IPS-NIHi7 (cell line): ENCODE data around the gene CCDC126.
A peak's percentile ranks its signal among the peaks of the same experiment; 100 is the strongest.
"Not testable (repeated sequence)": the region's sequence is repeated elsewhere in the genome, so short reads cannot be mapped to it uniquely, and the experiment has no call there.

Experiments used
- DNase-seq: peaks from one replicate; pipeline ENCODE4 v3.0.0; 2012; ENCODE audit warnings: mixed read lengths; ENCODE audit errors: extremely low spot score

CCDC126 gene

GRCh38 chr7:23628370-23628769, 31.2 kb downstream of the CCDC126 start:
- no peak for DNase-seq

GRCh38 chr7:23633417-23633816, 36.2 kb downstream of the CCDC126 start:
- DNase-seq = no peak

DNA sequence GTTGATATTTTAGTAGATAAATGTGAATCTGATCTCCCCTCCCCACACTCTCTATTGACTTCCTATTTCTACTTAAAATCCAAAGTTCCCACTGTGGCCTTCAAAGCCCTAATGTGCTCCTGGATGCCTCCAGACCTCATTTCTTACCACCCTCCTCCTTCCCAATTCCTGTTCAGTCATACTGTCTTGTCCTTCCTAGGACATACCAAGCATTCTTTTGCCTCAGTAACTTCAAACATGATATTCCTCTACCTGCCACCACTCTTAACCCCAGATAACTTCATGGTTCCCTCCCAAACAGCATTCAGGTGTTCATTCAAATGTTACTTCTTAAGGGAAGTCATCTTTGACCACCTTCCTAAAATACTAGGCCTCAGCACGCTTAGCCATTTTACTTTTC, 48.6 kb downstream of the CCDC126 start:
- DNase-seq = no peak

- DNase-seq = no peak
These were observed 56.8 kb downstream of the CCDC126 start for GRCh38 chr7:23653942-23654341.

DNA sequence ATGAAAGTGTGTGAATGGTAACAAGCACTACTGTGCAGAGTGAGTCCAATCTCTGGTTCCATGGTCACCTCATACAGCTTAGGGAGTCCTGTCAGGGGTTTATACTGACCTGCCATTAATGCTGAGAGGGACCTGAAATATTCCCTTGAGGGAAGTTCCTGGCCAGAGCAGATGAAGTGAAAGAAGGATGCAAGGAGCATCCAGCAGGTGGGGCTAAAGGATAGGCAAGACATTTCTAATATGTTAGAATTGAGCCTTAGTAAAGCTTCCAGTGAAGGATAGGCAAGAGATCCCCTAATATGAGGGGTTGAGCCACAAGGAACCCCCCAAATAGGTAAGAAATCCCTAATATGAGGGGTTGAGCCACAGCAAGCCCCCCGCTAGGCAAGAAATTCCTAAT, 57.3 kb downstream of the CCDC126 start:
- DNase-seq = peak; percentile 57

GRCh38 chr7:23655433-23655832, 58.3 kb downstream of the CCDC126 start:
- DNase-seq = no peak

DNA sequence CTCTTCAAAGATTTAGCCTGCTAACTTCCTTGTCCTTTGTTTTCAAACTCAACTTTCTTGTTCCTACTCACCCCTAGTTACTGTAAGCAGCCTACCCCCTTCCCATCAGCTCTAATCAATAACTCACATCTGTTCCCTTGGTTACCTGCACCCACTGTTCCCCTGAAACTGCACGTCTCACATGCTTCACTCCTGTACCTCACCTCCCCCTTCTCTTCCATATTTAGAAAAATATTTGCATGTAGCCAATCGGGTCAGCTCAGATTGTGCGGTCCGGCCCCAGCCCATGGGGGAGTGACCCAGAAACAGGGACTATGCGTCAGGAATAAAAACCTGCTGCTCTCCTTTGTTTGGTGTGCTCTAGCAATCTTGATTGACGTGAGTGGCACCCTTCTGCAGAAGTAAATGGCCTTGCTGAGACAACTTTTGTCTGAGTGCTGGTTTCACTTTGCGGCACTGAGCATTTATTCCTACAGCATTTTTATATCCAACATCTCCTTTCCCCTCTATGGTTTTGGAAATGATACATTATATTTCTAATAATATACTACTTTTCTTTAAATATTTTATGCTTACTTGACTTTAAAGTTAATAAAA, 61.7 kb downstream of the CCDC126 start:
- no peak for DNase-seq

DNA sequence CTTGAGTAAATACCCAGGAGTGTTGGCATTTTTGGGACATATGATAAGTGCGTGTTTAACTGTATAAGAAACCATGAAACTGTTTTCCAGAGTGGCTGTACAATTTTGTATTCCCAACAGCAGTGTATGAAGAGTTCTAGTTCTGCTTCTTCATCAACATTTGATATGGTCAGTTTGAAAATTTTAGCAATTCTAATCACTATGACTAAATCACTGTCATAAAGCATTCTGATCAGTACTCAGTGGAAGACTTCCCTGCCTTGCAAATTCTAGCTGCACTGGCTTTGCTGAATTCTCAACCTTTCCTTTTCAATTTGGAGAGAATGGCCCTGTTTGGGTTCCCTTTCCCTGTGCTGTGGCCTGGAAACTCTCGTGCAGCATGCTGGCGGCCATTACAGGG, 64.2 kb downstream of the CCDC126 start:
- no peak for DNase-seq

GRCh38 chr7:23662124-23662983, 65.2 kb downstream of the CCDC126 start:
- DNase-seq = peak; percentile 48

DNA sequence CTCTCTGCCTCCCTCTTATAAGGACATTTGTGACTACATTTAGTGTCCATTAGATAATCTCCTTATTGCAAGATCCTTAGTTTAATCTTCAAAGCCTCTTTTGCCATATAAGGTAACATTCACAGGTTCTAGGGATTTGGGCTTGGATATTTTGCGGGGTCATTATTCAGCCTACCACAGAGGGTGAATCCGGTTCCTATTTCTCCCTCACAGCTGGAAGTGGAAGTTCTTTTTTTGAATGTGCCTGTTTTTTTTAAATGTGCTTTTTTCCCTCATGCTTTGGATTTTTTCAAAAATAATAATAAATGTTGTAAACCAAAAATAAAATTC, 65.8 kb downstream of the CCDC126 start:
- no peak for DNase-seq

DNA sequence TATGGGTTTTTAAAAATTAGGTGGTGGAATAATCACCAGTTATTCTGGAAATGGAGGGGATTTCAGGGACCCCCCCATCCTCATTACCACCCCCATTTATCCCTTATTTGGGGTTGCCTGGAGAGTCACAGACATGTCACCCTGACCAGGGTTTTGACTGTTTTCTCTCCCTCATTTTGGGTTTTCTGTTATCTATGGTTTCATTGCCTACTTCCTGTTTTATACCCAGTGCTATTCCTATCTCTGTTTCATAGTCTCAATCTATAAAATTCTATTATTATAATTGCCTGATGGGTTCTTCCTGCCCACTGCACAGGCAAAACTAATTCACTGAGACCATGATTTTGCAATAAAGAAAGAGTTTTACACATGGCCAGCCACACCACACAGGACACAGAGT, 66.9 kb downstream of the CCDC126 start:
- DNase-seq = no peak

- no peak for DNase-seq
These were observed 74.9 kb downstream of the CCDC126 start for GRCh38 chr7:23672033-23672432.

DNA sequence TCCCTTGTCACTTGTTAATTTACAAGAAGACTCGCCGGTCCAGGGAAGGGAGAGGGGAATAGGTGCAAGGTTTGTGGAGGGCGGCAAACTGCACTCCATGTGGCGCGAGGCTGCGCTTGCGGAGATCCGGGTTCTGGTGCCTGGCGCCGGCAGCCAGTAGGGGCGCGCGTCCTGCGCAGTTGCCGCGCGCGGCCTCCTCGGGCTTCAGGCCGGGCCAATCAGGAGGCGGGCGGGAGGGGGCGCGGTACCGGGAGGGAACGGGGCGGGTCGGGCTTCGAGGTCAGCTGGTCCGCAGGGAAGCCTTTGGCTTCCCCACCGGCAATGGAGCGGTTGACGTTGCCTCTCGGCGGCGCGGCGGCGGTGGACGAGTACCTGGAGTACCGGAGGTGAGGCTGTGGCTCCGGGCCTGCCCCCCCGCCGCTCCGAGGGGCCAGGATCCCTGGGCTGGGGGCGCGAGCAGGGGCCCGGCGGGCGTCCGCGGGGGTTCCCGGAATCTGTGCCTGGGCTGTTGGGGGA, 82.8 kb downstream of the CCDC126 start, which contains the start of gene FAM221A:
FAM221A (plus strand) TSS at position 302 of the 516 bp plus-strand sequence; CDS start at position 322, 20 bp downstream.
- DNase-seq = peak; percentile 92

- DNase-seq = peak; percentile 74
These were observed 83.5 kb downstream of the CCDC126 start for GRCh38 chr7:23680414-23681405.

- not testable (repeated sequence) for DNase-seq
These were observed 86.9 kb downstream of the CCDC126 start for GRCh38 chr7:23684041-23684440.

DNA sequence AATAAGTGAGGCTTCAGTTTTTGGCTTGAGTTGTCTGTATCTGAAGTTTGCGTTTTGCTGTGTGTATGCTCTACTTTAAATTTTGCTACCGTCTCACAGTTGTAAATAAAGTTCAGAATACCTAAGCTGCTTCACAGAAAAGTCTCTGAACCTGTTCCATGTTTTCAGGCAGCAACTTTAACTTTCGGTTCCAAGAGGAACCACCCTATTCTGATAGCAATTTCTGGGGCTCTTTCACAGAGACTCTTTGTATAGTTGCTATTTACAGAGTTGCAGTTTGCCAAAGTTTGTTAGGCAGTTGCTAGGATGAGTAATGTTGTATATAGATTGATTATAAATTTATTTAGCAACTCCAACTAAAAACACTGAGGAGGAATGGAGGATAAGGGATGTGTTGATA, 88.5 kb downstream of the CCDC126 start:
- DNase-seq = no peak

DNA sequence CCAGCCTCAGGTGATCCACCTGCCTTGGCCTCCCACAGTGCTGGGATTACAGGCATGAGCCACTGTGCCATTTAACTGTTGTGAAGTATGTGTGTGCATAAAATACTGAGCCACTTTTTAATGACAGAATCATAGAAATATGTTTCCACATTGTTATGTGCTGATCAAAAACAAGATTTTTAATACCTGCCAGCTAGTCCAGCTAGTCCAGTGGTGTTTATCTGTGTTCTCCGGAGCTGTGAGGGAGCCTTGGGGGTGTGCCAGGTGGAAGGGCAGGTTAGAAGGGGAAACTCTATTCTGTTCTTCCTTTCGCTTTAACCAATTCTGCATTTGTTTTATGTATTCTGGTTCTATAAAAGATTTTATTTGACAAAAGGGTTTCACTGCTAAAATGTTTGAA, 89.8 kb downstream of the CCDC126 start:
- DNase-seq = no peak

DNA sequence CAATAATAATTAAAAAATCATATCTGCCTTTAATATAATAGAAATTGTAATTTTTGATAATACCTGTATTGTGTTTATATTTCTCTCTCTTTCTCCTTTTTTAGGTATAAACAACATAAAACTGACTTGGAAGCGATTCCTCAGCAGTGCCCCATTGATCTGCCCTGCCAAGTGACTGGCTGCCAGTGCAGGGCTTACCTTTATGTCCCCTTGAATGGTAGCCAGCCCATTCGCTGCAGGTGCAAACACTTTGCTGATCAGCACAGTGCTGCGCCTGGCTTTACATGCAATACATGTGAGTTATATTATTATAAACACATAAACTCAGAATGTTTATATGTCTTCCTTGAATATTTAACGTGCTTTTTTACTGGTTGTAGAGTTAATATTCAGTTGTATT, 92.0 kb downstream of the CCDC126 start:
- DNase-seq = no peak

GRCh38 chr7:23691320-23691719, 94.1 kb downstream of the CCDC126 start:
- DNase-seq = no peak

DNA sequence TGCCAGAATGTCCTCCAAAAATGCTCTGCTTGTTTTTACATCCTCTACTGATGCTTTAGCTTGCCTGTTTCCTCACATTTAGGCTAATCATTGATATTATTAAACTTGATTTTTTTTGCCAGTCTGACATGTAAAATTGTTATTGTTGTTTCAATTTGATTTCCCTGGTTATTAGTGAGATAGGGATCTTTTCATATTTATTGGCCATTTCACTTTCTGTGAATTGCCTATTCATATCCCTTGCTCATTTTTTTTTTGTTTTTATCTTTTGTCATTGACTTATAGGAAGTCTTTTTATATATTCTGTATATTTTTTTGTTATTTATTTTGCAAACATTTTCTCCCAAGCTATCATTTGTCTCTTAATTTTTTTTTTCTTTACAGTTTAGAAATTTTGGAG, 96.0 kb downstream of the CCDC126 start:
- DNase-seq = no peak
